ENCODE results near the gene APC2.

DNA sequence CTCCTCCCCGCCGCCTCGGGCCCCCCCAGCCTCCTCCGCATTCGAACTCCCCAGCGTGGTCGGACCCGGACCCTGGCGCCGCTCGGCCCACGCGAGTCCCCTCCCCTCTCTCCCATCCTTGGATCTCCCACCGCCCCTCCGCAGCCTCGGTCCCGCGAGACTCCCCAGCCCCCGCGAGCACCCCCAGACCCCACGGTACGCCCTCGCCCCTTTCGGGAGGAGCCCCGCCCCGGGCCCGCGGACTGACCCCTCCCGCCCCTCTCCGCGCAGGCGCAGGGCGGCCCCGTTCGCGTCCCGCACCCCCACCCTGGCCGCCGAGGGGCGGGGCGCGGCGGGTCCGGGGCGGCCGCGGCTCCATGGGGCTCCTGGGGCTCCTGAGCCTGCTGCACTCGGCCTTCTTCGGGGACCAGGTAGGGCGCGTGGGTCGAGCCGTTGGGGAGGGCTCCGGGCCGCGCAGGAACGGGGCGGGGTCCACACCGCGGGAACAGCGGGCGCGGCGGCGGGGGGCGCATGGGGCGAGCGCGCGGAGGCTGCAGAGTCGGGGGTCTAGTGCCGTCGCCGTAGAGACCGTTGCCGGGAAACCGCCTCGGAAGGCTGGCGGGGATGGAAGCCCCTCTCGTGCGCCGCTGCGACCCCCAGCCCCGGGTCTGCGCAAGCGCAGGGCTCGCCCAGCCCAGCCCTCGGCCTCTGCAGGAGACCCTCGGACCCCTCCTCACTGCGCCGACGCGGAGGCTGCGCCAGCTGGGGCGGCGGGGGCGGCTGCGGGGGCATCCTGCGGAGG, 3.8 kb upstream of the APC2 start:
- TF ChIP-seq, protein P1, sequence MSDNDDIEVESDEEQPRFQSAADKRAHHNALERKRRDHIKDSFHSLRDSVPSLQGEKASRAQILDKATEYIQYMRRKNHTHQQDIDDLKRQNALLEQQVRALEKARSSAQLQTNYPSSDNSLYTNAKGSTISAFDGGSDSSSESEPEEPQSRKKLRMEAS (IDR thresholded peaks at IDR 0.05): no peak
- TF ChIP-seq, protein P2, sequence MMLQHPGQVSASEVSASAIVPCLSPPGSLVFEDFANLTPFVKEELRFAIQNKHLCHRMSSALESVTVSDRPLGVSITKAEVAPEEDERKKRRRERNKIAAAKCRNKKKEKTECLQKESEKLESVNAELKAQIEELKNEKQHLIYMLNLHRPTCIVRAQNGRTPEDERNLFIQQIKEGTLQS (IDR thresholded peaks at IDR 0.05): no peak
- TF ChIP-seq, protein P3, sequence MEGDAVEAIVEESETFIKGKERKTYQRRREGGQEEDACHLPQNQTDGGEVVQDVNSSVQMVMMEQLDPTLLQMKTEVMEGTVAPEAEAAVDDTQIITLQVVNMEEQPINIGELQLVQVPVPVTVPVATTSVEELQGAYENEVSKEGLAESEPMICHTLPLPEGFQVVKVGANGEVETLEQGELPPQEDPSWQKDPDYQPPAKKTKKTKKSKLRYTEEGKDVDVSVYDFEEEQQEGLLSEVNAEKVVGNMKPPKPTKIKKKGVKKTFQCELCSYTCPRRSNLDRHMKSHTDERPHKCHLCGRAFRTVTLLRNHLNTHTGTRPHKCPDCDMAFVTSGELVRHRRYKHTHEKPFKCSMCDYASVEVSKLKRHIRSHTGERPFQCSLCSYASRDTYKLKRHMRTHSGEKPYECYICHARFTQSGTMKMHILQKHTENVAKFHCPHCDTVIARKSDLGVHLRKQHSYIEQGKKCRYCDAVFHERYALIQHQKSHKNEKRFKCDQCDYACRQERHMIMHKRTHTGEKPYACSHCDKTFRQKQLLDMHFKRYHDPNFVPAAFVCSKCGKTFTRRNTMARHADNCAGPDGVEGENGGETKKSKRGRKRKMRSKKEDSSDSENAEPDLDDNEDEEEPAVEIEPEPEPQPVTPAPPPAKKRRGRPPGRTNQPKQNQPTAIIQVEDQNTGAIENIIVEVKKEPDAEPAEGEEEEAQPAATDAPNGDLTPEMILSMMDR (IDR thresholded peaks at IDR 0.05; ENCODE audit: low read depth, low read length, missing input control): no peak
- no peak for TF ChIP-seq YY1 (IDR thresholded peaks at IDR 0.05)
